Activated naive CD8-positive, alpha-beta T cell (primary cell): ENCODE data around the gene PCSK5.

Experiments
- H3K27ac Mint-ChIP-seq: one replicate; pipeline ENCODE4 v1.8.0; 2021; ENCODE audit warnings: mixed read lengths
- H3K27me3 Mint-ChIP-seq: one replicate; pipeline ENCODE4 v1.8.0; 2021; ENCODE audit warnings: mixed read lengths
- H3K36me3 Mint-ChIP-seq: one replicate; pipeline ENCODE4 v1.8.0; 2021; ENCODE audit warnings: mixed read lengths
- H3K4me1 Mint-ChIP-seq: one replicate; pipeline ENCODE4 v1.8.0; 2021; ENCODE audit warnings: low read depth, mixed read lengths
- H3K4me3 Mint-ChIP-seq: one replicate; pipeline ENCODE4 v1.8.0; 2021; ENCODE audit warnings: mild to moderate bottlenecking, mixed read lengths
- H3K9me3 Mint-ChIP-seq: one replicate; pipeline ENCODE4 v1.8.0; 2021; ENCODE audit warnings: low read depth, mixed read lengths

The PCSK5 gene

DNA sequence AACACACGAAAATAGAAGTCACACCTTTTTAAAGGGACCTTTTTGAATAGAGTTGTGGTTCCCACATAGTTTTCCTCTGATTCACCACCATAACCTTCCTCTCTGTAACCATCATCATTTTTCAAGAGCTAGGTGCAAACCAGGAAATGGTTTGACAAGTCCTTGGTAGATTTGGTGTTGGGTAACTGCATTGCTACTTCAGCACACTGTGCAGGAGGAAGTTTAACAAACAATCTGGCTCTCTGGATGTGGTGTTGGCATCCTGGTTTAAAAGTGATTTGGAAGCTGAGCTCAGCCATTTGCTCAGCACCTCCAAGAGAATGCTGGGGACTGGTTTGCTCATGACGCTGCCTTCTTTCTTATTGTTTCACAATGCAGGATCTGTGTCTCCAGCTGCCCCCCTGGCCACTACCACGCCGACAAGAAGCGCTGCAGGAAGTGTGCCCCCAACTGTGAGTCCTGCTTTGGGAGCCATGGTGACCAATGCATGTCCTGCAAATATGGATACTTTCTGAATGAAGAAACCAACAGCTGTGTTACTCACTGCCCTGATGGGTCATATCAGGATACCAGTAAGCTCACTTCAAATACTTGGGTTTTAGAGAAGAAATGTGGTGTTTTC is 290.7 kb downstream of the PCSK5 start:
- Mint-ChIP-seq H3K27ac (no peak overlapping the region), H3K36me3 (peaks cover 26% of the 10 kb centered on the region), H3K4me3 (no peak overlapping the region), H3K27me3 (no peaks in the 10 kb centered on the region), H3K9me3 (no peaks in the 10 kb centered on the region), H3K4me1 (peaks cover 6% of the 10 kb centered on the region)

- Mint-ChIP-seq H3K27ac (no peak overlapping the region), H3K4me3 (no peak overlapping the region), H3K27me3 (no peaks in the 10 kb centered on the region), H3K4me1 (peaks cover 6% of the 10 kb centered on the region), H3K9me3 (no peaks in the 10 kb centered on the region), H3K36me3 (peaks cover 27% of the 10 kb centered on the region)
Measured at GRCh38 chr9:76181781-76182180, 291.3 kb downstream of the PCSK5 start.

GRCh38 chr9:76185432-76185831 is 295.0 kb downstream of the PCSK5 start:
- Mint-ChIP-seq H3K27ac (no peak overlapping the region), H3K9me3 (no peaks in the 10 kb centered on the region), H3K4me3 (no peak overlapping the region), H3K4me1 (peaks cover 6% of the 10 kb centered on the region), H3K27me3 (no peaks in the 10 kb centered on the region), H3K36me3 (peaks cover 28% of the 10 kb centered on the region)

GRCh38 chr9:76188286-76188685 is 297.8 kb downstream of the PCSK5 start:
- Mint-ChIP-seq H3K36me3 (peaks cover 25% of the 10 kb centered on the region), H3K27ac (no peak overlapping the region), H3K27me3 (no peaks in the 10 kb centered on the region), H3K9me3 (no peaks in the 10 kb centered on the region), H3K4me1 (no peaks in the 10 kb centered on the region), H3K4me3 (no peak overlapping the region)

DNA sequence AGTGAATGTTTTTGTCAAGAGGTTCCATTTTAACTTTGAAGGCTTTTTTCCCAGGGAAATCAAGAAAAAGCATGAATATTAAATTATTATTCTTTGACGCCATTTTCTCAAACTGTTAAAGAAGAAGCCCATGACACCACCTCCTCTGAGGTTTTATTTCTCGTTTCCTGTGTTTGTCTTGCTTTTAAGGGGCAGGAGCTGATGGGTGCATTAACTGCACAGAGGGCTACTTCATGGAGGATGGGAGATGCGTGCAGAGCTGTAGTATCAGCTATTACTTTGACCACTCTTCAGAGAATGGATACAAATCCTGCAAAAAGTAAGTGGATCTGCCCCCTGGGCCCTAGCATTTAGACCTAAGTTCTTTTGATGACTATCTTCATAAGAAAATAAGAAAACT is 298.4 kb downstream of the PCSK5 start:
- no peaks in the 10 kb centered on the region for H3K9me3 Mint-ChIP-seq
- H3K27ac Mint-ChIP-seq = peak overlapping the region; percentile 18
- no peaks in the 10 kb centered on the region for H3K27me3 Mint-ChIP-seq
- H3K4me3 Mint-ChIP-seq = no peak overlapping the region
- H3K36me3 Mint-ChIP-seq = peaks cover 23% of the 10 kb centered on the region
- H3K4me1 Mint-ChIP-seq = no peaks in the 10 kb centered on the region

DNA sequence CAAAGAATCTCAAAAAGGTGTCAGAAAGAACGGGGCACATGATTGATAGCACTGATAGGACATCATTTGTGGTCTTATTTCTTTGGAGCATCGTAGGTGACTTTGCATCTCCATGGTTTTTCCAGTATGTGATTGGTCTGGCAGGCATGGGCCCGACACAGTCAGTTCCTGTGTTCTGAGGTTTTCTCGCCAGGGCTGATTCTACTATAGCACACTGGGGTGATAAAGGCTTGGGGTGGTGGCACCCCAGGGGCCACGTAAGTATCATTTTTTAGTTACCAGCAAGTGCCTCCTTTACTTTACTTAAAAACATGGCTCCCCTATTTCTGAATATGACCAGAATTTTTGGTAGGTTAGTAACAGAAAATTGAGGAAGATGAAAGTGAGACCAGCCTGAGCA is 301.0 kb downstream of the PCSK5 start:
- Mint-ChIP-seq H3K36me3 (peaks cover 22% of the 10 kb centered on the region), H3K4me3 (no peak overlapping the region), H3K27me3 (no peaks in the 10 kb centered on the region), H3K9me3 (no peaks in the 10 kb centered on the region), H3K4me1 (no peaks in the 10 kb centered on the region), H3K27ac (no peak overlapping the region)

GRCh38 chr9:76192013-76192412 is 301.5 kb downstream of the PCSK5 start:
- H3K4me1 Mint-ChIP-seq = no peaks in the 10 kb centered on the region
- H3K27me3 Mint-ChIP-seq = no peaks in the 10 kb centered on the region
- no peak overlapping the region for H3K4me3 Mint-ChIP-seq
- H3K27ac Mint-ChIP-seq = no peak overlapping the region
- peaks cover 20% of the 10 kb centered on the region for H3K36me3 Mint-ChIP-seq
- no peaks in the 10 kb centered on the region for H3K9me3 Mint-ChIP-seq

DNA sequence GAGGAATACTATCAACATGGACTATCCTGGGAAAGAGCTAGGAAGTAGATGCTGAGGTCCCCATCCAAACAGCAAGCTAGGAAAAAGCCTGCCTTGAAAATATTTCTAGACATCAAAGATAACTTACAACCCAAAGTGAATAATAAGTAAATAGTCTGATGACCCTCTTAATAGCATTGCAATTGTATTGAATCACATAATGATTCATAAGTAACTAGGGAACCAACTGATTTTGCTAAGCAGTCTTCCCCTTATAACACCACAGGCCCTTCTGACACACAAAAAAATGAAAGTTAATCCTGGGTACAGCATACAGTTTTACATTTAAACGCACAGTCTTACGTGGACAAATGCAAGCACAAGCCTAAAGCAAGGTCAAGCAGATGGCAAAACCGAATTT is 304.4 kb downstream of the PCSK5 start:
- Mint-ChIP-seq H3K27ac (no peak overlapping the region), H3K4me3 (no peak overlapping the region), H3K36me3 (peaks cover 17% of the 10 kb centered on the region), H3K4me1 (no peaks in the 10 kb centered on the region), H3K27me3 (no peaks in the 10 kb centered on the region), H3K9me3 (no peaks in the 10 kb centered on the region)

- Mint-ChIP-seq H3K9me3 (no peaks in the 10 kb centered on the region), H3K4me1 (no peaks in the 10 kb centered on the region), H3K27me3 (no peaks in the 10 kb centered on the region), H3K36me3 (peaks cover 4% of the 10 kb centered on the region), H3K4me3 (no peak overlapping the region), H3K27ac (no peak overlapping the region)
Measured at GRCh38 chr9:76198336-76198735, 307.9 kb downstream of the PCSK5 start.

DNA sequence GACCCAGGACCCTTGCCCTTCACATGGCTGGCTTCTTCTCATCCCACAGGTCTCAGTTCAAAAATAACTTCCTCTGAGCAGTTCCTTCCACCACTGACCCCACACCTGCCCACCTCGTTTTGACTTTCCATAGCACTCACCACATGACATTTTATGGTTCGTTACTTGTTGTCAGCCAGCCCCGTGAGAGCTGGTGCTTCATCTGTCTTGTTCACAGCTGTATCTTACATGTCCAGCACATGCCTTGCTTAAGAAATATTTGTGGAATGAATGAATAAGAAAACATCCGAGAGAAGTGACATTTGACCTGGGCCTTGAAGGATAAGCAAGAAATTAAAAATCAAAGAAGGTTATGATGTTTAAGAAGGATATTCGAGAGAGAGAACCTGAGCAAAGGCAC is 309.8 kb downstream of the PCSK5 start:
- Mint-ChIP-seq H3K4me3 (no peak overlapping the region), H3K27ac (no peak overlapping the region), H3K9me3 (no peaks in the 10 kb centered on the region), H3K4me1 (no peaks in the 10 kb centered on the region), H3K36me3 (no peaks in the 10 kb centered on the region), H3K27me3 (no peaks in the 10 kb centered on the region)

GRCh38 chr9:76200745-76201144 is 310.3 kb downstream of the PCSK5 start:
- Mint-ChIP-seq H3K27ac (no peak overlapping the region), H3K4me1 (no peaks in the 10 kb centered on the region), H3K27me3 (peaks cover 2% of the 10 kb centered on the region), H3K4me3 (no peak overlapping the region), H3K36me3 (no peaks in the 10 kb centered on the region), H3K9me3 (no peaks in the 10 kb centered on the region)

GRCh38 chr9:76203373-76203772 is 312.9 kb downstream of the PCSK5 start:
- Mint-ChIP-seq H3K4me3 (no peak overlapping the region), H3K36me3 (peaks cover 4% of the 10 kb centered on the region), H3K9me3 (no peaks in the 10 kb centered on the region), H3K27ac (no peak overlapping the region), H3K4me1 (no peaks in the 10 kb centered on the region), H3K27me3 (peaks cover 3% of the 10 kb centered on the region)

- Mint-ChIP-seq H3K27ac (no peak overlapping the region), H3K36me3 (peaks cover 4% of the 10 kb centered on the region), H3K4me1 (no peaks in the 10 kb centered on the region), H3K4me3 (no peak overlapping the region), H3K9me3 (no peaks in the 10 kb centered on the region), H3K27me3 (peaks cover 6% of the 10 kb centered on the region)
Measured at GRCh38 chr9:76206821-76207220, 316.3 kb downstream of the PCSK5 start.

- Mint-ChIP-seq H3K4me3 (no peak overlapping the region), H3K4me1 (no peaks in the 10 kb centered on the region), H3K27ac (no peak overlapping the region), H3K27me3 (peaks cover 5% of the 10 kb centered on the region), H3K9me3 (no peaks in the 10 kb centered on the region), H3K36me3 (peaks cover 3% of the 10 kb centered on the region)
Measured at GRCh38 chr9:76213751-76214150, 323.3 kb downstream of the PCSK5 start.

DNA sequence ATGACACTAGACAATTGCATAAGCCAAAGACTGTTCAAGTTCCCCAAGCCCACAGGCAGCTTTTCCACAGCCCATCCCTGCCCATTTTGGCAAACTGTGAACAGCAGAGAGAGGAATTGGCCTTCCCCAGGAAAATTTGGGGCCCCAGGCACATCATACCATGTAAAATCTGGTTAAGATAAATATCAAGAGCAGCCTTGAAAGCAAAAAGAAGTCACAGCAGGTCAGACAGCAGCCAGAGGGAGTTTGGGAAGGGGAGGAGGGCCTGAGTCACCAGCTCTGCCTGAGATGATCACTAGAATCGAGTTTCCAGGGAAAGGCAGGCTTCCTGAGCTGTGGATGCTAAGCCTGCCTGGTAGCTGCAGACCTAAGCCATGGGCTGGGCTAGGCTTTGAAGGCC is 324.6 kb downstream of the PCSK5 start:
- Mint-ChIP-seq H3K36me3 (peaks cover 3% of the 10 kb centered on the region), H3K27ac (no peak overlapping the region), H3K27me3 (peaks cover 2% of the 10 kb centered on the region), H3K9me3 (no peaks in the 10 kb centered on the region), H3K4me3 (no peak overlapping the region), H3K4me1 (no peaks in the 10 kb centered on the region)

GRCh38 chr9:76216161-76216649 is 325.7 kb downstream of the PCSK5 start:
- Mint-ChIP-seq H3K36me3 (peaks cover 3% of the 10 kb centered on the region), H3K27ac (no peak overlapping the region), H3K4me1 (no peaks in the 10 kb centered on the region), H3K27me3 (peaks cover 2% of the 10 kb centered on the region), H3K9me3 (no peaks in the 10 kb centered on the region), H3K4me3 (no peak overlapping the region)
